Lung (tissue), 12 donors: ENCODE data around the gene PIAS4. TPM values are rescaled to one million over a fixed set of nuclear protein-coding genes. Genes with fewer than 3 reads are reported as not detected.
A peak's percentile ranks its signal among the peaks of the same experiment; 100 is the strongest.

Experiments
- ATAC-seq: fragments of 200-7000 bp; cut with Tn5 transposase; one replicate; pipeline ENCODE4 v1.9.1; 2020; ENCODE audit warnings: moderate number of reproducible peaks; ENCODE audit not compliant: insufficient read depth, low FRiP score
- DNase-seq, 3 donors: peaks; one replicate each; pipeline ENCODE4 v3.0.0-alpha.2; 2013 to 2017
- H3K27ac ChIP-seq, 2 donors: one replicate each; pipeline ENCODE4 v1.5.1; 2013; ENCODE audit warnings: mild to moderate bottlenecking in 2 of 2, moderate library complexity in 2 of 2, control low read depth in 1 of 2, inconsistent platforms in 1 of 2, low read depth in 1 of 2, low read length in 1 of 2
- H3K27me3 ChIP-seq, 3 donors: one replicate each; pipeline ENCODE4 v1.5.1; 2013; ENCODE audit warnings: low read length in 2 of 3; ENCODE audit not compliant: control insufficient read depth in 3 of 3, insufficient read depth in 3 of 3
- H3K36me3 ChIP-seq, 4 donors: one replicate each; pipeline ENCODE4 v1.5.1; 2013; ENCODE audit warnings: low read length in 4 of 4, mild to moderate bottlenecking in 1 of 4, moderate library complexity in 1 of 4; ENCODE audit not compliant: control insufficient read depth in 4 of 4, insufficient read depth in 4 of 4
- H3K4me1 ChIP-seq, 5 donors: one replicate each; pipeline ENCODE4 v1.5.1; 2013; ENCODE audit warnings: low read length in 5 of 5, mild to moderate bottlenecking in 2 of 5, moderate library complexity in 1 of 5; ENCODE audit not compliant: control insufficient read depth in 5 of 5, insufficient read depth in 5 of 5
- H3K4me3 ChIP-seq: one replicate; pipeline ENCODE4 v1.5.1; 2013; ENCODE audit warnings: mild to moderate bottlenecking, control low read depth, moderate library complexity
- H3K9ac ChIP-seq, 2 donors: one replicate each; pipeline ENCODE4 v1.5.1; 2013; ENCODE audit warnings: low read length in 2 of 2, control low read depth in 1 of 2; ENCODE audit not compliant: insufficient read depth in 1 of 2
- H3K9me3 ChIP-seq, 4 donors: one replicate each; pipeline ENCODE4 v1.5.1; 2013; ENCODE audit warnings: low read length in 3 of 4, mild to moderate bottlenecking in 1 of 4, moderate library complexity in 1 of 4; ENCODE audit not compliant: control insufficient read depth in 4 of 4, insufficient read depth in 3 of 4
- CTCF ChIP-seq: IDR thresholded peaks from 2 replicates; pipeline ENCODE4 v1.5.1; 2012; ENCODE audit warnings: mild to moderate bottlenecking; ENCODE audit errors: control extremely low read depth, extremely low read depth
- WGBS, 2 donors: extraction: QIAGEN DNeasy Blood & Tissue Kit; methylation state at CpG; one replicate each; pipeline ENCODE4 v1.1.7; 2013; 5-methylcytosine and 5-hydroxymethylcytosine counted together
- polyA plus RNA-seq, 2 donors: library from polyadenylated mRNA; stranded (reverse); fragments of 200-250 nt; gene quantifications; one replicate each; pipeline ENCODE4 v1.2.1, GENCODE V29; 2013
- total RNA-seq, 2 donors: library from RNA; depleted of rRNA in 1 of 2; stranded (reverse); fragments of >200 nt in 1 of 2; gene quantifications; one replicate each; pipeline ENCODE4 v1.2.1, GENCODE V29; 2014 to 2021
- donor health status: control.
- donor health status: control.
- donor health status: Bipolar disorder and iron deficiency.
- donor health status: healthy.
- donor health status: DM: yes; HTN: yes; CAD: no.

Gene PIAS4
- total and polyA plus RNA-seq, 4 donors, result 9.9 to 46.2 (median 21.6) TPM

GRCh38 chr19:4066682-4067395 is 59.3 kb downstream of the PIAS4 start, which contains the start of gene ZBTB7A:
TSS of gene ZBTB7A (minus strand) at chr19:4066899. CDS start at chr19:4055232, 11,667 bp downstream.
- Histone ChIP-seq H3K27ac (peak within 1 kb of the TSS; percentile 89 to 94), H3K27me3 (peaks cover 0 to 3% (median 0%) of the 10 kb centered on the region in 3 donors), H3K9me3 (no peaks in the 10 kb centered on the region), H3K9ac (peak within 1 kb of the TSS in 1 of 2 donors; percentile 11), H3K4me3 (peak within 1 kb of the TSS; percentile 87), H3K36me3 (peaks cover 0 to 6% (median 0%) of the 10 kb centered on the region in 4 donors), H3K4me1 (peaks cover under 1 to 23% (median 4%) of the 10 kb centered on the region in 5 donors)
- no peak for TF ChIP-seq CTCF
- peak; percentile 21 for ATAC-seq
- WGBS, 2 donors, result 0 to 1% methylated on average over 49 to 85 of the region's 85 CpGs
- DNase-seq, result peak; percentile 85 to 89 (median 88)

- H3K4me1 ChIP-seq, result peaks cover 0 to 21% (median 4%) of the 10 kb centered on the region in 5 donors
- H3K4me3 ChIP-seq, result peak overlapping the region; percentile 58
- ATAC-seq (peak; percentile 6), DNase-seq (peak; percentile 45 to 51 (median 47))
- H3K27me3 ChIP-seq, result peaks cover 0 to 3% (median 0%) of the 10 kb centered on the region in 3 donors
- peak overlapping the region in 1 of 2 donors; percentile 11 for H3K9ac ChIP-seq
- peaks cover 0 to 6% (median 0%) of the 10 kb centered on the region in 4 donors for H3K36me3 ChIP-seq
- H3K27ac ChIP-seq, result peak overlapping the region; percentile 89 to 91
- WGBS, 2 donors, result 1% methylated on average over 52 to 58 of the region's 58 CpGs
- TF ChIP-seq CTCF, result no peak
- H3K9me3 ChIP-seq, result no peaks in the 10 kb centered on the region
These were observed 60.0 kb downstream of the PIAS4 start for GRCh38 chr19:4067396-4068046.

- H3K27ac ChIP-seq, result peak overlapping the region; percentile 89 to 91
- H3K4me1 ChIP-seq, result peaks cover 0 to 18% (median 1%) of the 10 kb centered on the region in 5 donors
- DNase-seq, result no peak
- TF ChIP-seq CTCF, result no peak
- H3K4me3 ChIP-seq, result no peak overlapping the region
- ATAC-seq, result no peak
- H3K27me3 ChIP-seq, result peaks cover 0 to 3% (median 0%) of the 10 kb centered on the region in 3 donors
- WGBS, 2 donors, result 19 to 27% methylated on average over 31 of the region's 31 CpGs
- peak overlapping the region in 1 of 2 donors; percentile 2 for H3K9ac ChIP-seq
- no peaks in the 10 kb centered on the region for H3K9me3 ChIP-seq
- peaks cover 0 to 2% (median 0%) of the 10 kb centered on the region in 4 donors for H3K36me3 ChIP-seq
These were observed 60.8 kb downstream of the PIAS4 start for GRCh38 chr19:4068047-4068966.
